MM.1S (cell line): ENCODE measurements around the gene IRF1.

Experiments used
- EZH2 ChIP-seq: fragments of 300-600 bp; sonication (generic); optimal IDR thresholded peaks from 2 replicates; pipeline ENCODE3; 2017; ENCODE audit warnings: low read depth, mild to moderate bottlenecking, antibody characterized with exemption, low read length, mixed read lengths
- TF ChIP-seq, protein P1 (sequence below): fragments of 300-600 bp; sonication (generic); IDR thresholded peaks from 2 replicates; pipeline ENCODE4 v1.5.1; 2016; ENCODE audit warnings: antibody characterized with exemption, low read length, mixed read lengths

- no peak for TF ChIP-seq EZH2
- TF ChIP-seq, protein P1, sequence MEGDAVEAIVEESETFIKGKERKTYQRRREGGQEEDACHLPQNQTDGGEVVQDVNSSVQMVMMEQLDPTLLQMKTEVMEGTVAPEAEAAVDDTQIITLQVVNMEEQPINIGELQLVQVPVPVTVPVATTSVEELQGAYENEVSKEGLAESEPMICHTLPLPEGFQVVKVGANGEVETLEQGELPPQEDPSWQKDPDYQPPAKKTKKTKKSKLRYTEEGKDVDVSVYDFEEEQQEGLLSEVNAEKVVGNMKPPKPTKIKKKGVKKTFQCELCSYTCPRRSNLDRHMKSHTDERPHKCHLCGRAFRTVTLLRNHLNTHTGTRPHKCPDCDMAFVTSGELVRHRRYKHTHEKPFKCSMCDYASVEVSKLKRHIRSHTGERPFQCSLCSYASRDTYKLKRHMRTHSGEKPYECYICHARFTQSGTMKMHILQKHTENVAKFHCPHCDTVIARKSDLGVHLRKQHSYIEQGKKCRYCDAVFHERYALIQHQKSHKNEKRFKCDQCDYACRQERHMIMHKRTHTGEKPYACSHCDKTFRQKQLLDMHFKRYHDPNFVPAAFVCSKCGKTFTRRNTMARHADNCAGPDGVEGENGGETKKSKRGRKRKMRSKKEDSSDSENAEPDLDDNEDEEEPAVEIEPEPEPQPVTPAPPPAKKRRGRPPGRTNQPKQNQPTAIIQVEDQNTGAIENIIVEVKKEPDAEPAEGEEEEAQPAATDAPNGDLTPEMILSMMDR = no peak
Measured at GRCh38 chr5:132490484-132491367, at the start of gene IRF1.
